Smooth muscle cell (in vitro differentiated cells): Measurements from ENCODE around the gene OR6B3. TPM values are rescaled to one million over a fixed set of nuclear protein-coding genes. Genes with fewer than 3 reads are reported as not detected.

Experiments used
- DNase-seq: peaks from one replicate; lab custom pipeline; 2025; ENCODE audit not compliant: unreplicated experiment; lab: John Stamatoyannopoulos, UW
- H2AFZ ChIP-seq: fragments of 200-600 bp; sonication (generic); 2 replicates; pipeline ENCODE4 v1.6.0; 2016; ENCODE audit warnings: antibody characterized with exemption, low read depth, mild to moderate bottlenecking
- H3F3A ChIP-seq: fragments of 200-600 bp; sonication (generic); 2 replicates; pipeline ENCODE4 v1.6.0; 2017; ENCODE audit warnings: antibody characterized with exemption, low read depth
- H3K27ac ChIP-seq: fragments of 200-600 bp; sonication (generic); 2 replicates; pipeline ENCODE4 v1.5.1; 2016; ENCODE audit warnings: low read depth, mild to moderate bottlenecking
- H3K27me3 ChIP-seq: fragments of 200-600 bp; sonication (generic); 2 replicates; pipeline ENCODE4 v1.6.1; 2016; ENCODE audit warnings: low read depth, mild to moderate bottlenecking
- H3K36me3 ChIP-seq: fragments of 200-600 bp; sonication (generic); 2 replicates; pipeline ENCODE4 v1.5.1; 2016; ENCODE audit warnings: low read depth
- H3K4me1 ChIP-seq: fragments of 200-600 bp; sonication (generic); 2 replicates; pipeline ENCODE4 v1.5.1; 2016; ENCODE audit warnings: low read depth
- H3K4me2 ChIP-seq: fragments of 200-600 bp; sonication (generic); 2 replicates; pipeline ENCODE4 v1.6.0; 2016; ENCODE audit warnings: mild to moderate bottlenecking
- H3K4me3 ChIP-seq: fragments of 200-600 bp; sonication (generic); 2 replicates; pipeline ENCODE4 v1.5.1; 2016; ENCODE audit warnings: mild to moderate bottlenecking
- H3K79me2 ChIP-seq: fragments of 200-600 bp; sonication (generic); 2 replicates; pipeline ENCODE4 v1.6.0; 2016; ENCODE audit warnings: low read depth, mild to moderate bottlenecking
- H3K9ac ChIP-seq: fragments of 200-600 bp; sonication (generic); 2 replicates; pipeline ENCODE4 v1.6.0; 2016; ENCODE audit warnings: low read depth
- H3K9me3 ChIP-seq: fragments of 200-600 bp; sonication (generic); replicated peaks from 2 replicates; pipeline ENCODE4 v1.5.1; 2016; ENCODE audit warnings: low read depth
- H4K20me1 ChIP-seq: fragments of 200-600 bp; sonication (generic); 2 replicates; pipeline ENCODE4 v1.6.0; 2016; ENCODE audit warnings: low read depth
- CTCF ChIP-seq: fragments of 200-600 bp; sonication (generic); IDR thresholded peaks from 2 replicates; pipeline ENCODE4 v1.5.1; 2017; ENCODE audit warnings: borderline replicate concordance, mild to moderate bottlenecking, antibody characterized with exemption; ENCODE audit not compliant: insufficient read depth, poor library complexity, severe bottlenecking
- WGBS: methylation state at CpG from one replicate; pipeline ENCODE4 v1.1.7; 2016; ENCODE audit warnings: low lambda C conversion rate; 5-methylcytosine and 5-hydroxymethylcytosine counted together
- polyA plus RNA-seq: library from polyadenylated mRNA; unstranded; fragments of >200 nt; fragmentation: Nextera tagmentation; extraction: Ambion mirVana; gene quantifications from 2 replicates; pipeline ENCODE4 v1.2.1, GENCODE V29; 2016
- total RNA-seq: library from RNA; depleted of rRNA; stranded (reverse); fragments of >200 nt; gene quantifications from 2 replicates; pipeline ENCODE4 v1.2.3, GENCODE V29; 2014

Gene OR6B3
- total and polyA plus RNA-seq, 2 experiments from 2014 or later = not detected

DNA sequence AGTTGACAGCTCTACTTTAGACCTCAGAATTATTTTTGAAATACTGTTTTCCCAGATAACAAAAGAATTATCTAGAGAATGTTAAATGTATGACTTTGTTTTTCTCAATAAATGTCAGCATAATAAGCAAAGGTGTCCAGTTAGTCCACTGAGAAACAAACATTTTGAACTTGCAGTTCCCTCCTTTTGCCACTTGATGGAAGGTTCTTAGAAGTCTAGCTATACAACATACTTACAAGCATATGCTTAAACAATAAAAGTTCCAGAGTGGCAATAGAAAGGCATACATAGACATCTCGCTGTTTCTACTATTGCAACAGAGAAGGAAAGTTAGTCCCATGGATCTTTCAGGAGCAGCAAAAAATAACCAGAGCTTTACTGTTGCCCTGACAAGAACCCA lies 40.0 kb downstream of the OR6B3 start:
- TF ChIP-seq CTCF = peak; percentile 8
- 100% methylated on average over 1 of the region's 1 CpG for WGBS
- no peaks in the 10 kb centered on the region for H3K27me3 ChIP-seq

GRCh38 chr2:240002983-240003382 lies 50.3 kb downstream of the OR6B3 start:
- H2AFZ ChIP-seq = no peak overlapping the region
- H3K4me2 ChIP-seq = no peak overlapping the region
- H4K20me1 ChIP-seq = peaks cover 9% of the 10 kb centered on the region
- no peak overlapping the region for H3K9ac ChIP-seq
- H3K27me3 ChIP-seq = no peaks in the 10 kb centered on the region
- no peak overlapping the region for H3K27ac ChIP-seq
- H3K4me3 ChIP-seq = no peak overlapping the region
- no peaks in the 10 kb centered on the region for H3K9me3 ChIP-seq
- H3K79me2 ChIP-seq = no peaks in the 10 kb centered on the region
- no peak for TF ChIP-seq CTCF
- H3K36me3 ChIP-seq = peaks cover 16% of the 10 kb centered on the region
- H3K4me1 ChIP-seq = no peaks in the 10 kb centered on the region
- WGBS = 94% methylated on average over 7 of the region's 7 CpGs
- DNase-seq = no peak
- H3F3A ChIP-seq = no peaks in the 10 kb centered on the region

More for the DNA sequence above, 40.0 kb downstream of the OR6B3 start:
- Histone ChIP-seq H3K4me1 (no peaks in the 10 kb centered on the region), H3K4me3 (no peak overlapping the region), H4K20me1 (peaks cover 8% of the 10 kb centered on the region), H3K9me3 (no peaks in the 10 kb centered on the region), H3K4me2 (no peak overlapping the region), H3F3A (no peaks in the 10 kb centered on the region), H3K9ac (no peak overlapping the region), H2AFZ (no peak overlapping the region), H3K79me2 (no peaks in the 10 kb centered on the region), H3K27ac (no peak overlapping the region), H3K36me3 (peaks cover 17% of the 10 kb centered on the region)
- DNase-seq = no peak

DNA sequence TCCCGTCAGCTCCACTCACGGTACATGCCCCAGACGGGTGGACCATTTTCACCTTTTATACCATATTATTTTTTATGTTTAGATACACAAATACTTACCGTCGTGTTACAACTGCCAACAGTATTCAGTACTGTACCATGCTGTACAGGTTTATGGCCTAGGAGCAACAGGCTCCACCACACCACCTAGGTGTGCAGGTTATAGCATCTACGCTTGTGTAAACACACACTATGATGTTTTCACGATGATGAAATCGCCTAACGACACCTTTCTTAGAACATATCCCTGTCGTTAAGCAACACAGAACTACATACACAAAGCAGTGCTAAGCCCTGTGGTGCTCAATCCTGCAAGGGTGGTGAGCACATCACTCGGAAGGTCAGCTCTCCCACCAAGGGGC lies 52.6 kb downstream of the OR6B3 start:
- Histone ChIP-seq H3K36me3 (peaks cover 16% of the 10 kb centered on the region), H3K27ac (no peak overlapping the region), H3K9ac (no peak overlapping the region), H3K27me3 (no peaks in the 10 kb centered on the region), H3K79me2 (no peaks in the 10 kb centered on the region), H4K20me1 (no peaks in the 10 kb centered on the region), H3F3A (no peaks in the 10 kb centered on the region), H3K4me1 (no peaks in the 10 kb centered on the region), H2AFZ (no peak overlapping the region), H3K4me2 (no peak overlapping the region), H3K9me3 (no peaks in the 10 kb centered on the region), H3K4me3 (no peak overlapping the region)
- 96% methylated on average over 11 of the region's 11 CpGs for WGBS
- TF ChIP-seq CTCF = no peak
- no peak for DNase-seq

GRCh38 chr2:239997686-239998409 lies 55.5 kb downstream of the OR6B3 start:
- no peak for TF ChIP-seq CTCF
- Histone ChIP-seq H3K36me3 (peaks cover 12% of the 10 kb centered on the region), H4K20me1 (no peaks in the 10 kb centered on the region), H3K4me3 (no peak overlapping the region), H3K9me3 (no peaks in the 10 kb centered on the region), H3K9ac (no peak overlapping the region), H2AFZ (no peak overlapping the region), H3K27ac (no peak overlapping the region), H3F3A (no peaks in the 10 kb centered on the region), H3K27me3 (no peaks in the 10 kb centered on the region), H3K79me2 (no peaks in the 10 kb centered on the region), H3K4me2 (no peak overlapping the region), H3K4me1 (no peaks in the 10 kb centered on the region)
- no peak for DNase-seq
- WGBS = 91% methylated on average over 9 of the region's 9 CpGs
